H9 (cell line): ENCODE measurements around the gene SBK3. TPM values are rescaled to one million over a fixed set of nuclear protein-coding genes. Genes with fewer than 3 reads are reported as not detected.

Source experiments
- DNase-seq: peaks from one replicate; pipeline ENCODE4 v3.0.0-alpha.2; 2017
- H2AFZ ChIP-seq: one replicate; pipeline ENCODE4 v1.6.1; 2013; ENCODE audit warnings: mild to moderate bottlenecking, low read length, control low read depth, moderate library complexity
- H2AK5ac ChIP-seq: 2 replicates; pipeline ENCODE4 v1.6.1; 2013; ENCODE audit warnings: low read length, control low read depth, mixed read lengths; ENCODE audit not compliant: insufficient read length
- H2BK120ac ChIP-seq: one replicate; pipeline ENCODE4 v1.6.1; 2013; ENCODE audit warnings: low read depth, mild to moderate bottlenecking, low read length, control low read depth, inconsistent platforms; ENCODE audit not compliant: poor library complexity, severe bottlenecking
- H2BK12ac ChIP-seq: 2 replicates; pipeline ENCODE4 v1.6.1; 2013; ENCODE audit warnings: low read length, control low read depth, mixed read lengths, low read depth; ENCODE audit not compliant: insufficient read length
- H2BK15ac ChIP-seq: 2 replicates; pipeline ENCODE4 v1.6.1; 2013; ENCODE audit warnings: low read depth, low read length, control low read depth
- H2BK20ac ChIP-seq: one replicate; pipeline ENCODE4 v1.6.1; 2013; ENCODE audit warnings: low read depth, mild to moderate bottlenecking, low read length, control low read depth, inconsistent platforms; ENCODE audit not compliant: poor library complexity, severe bottlenecking
- H2BK5ac ChIP-seq: 2 replicates; pipeline ENCODE4 v1.6.1; 2013; ENCODE audit warnings: low read length, control low read depth, mixed read lengths; ENCODE audit not compliant: insufficient read length
- H3K14ac ChIP-seq: 2 replicates; pipeline ENCODE4 v1.6.1; 2013; ENCODE audit warnings: low read length, control low read depth; ENCODE audit not compliant: insufficient read depth
- H3K18ac ChIP-seq: 2 replicates; pipeline ENCODE4 v1.6.1; 2013; ENCODE audit warnings: low read depth, mild to moderate bottlenecking, mixed read lengths, low read length, control low read depth; ENCODE audit not compliant: insufficient read length
- H3K23ac ChIP-seq: 2 replicates; pipeline ENCODE4 v1.6.1; 2013; ENCODE audit warnings: low read length, control low read depth, mixed read lengths, low read depth; ENCODE audit not compliant: insufficient read length
- H3K23me2 ChIP-seq: 2 replicates; pipeline ENCODE4 v1.6.1; 2013; ENCODE audit warnings: low read depth, mild to moderate bottlenecking, mixed read lengths, low read length, control low read depth; ENCODE audit not compliant: insufficient read length, poor library complexity, severe bottlenecking
- H3K27ac ChIP-seq: 2 replicates; pipeline ENCODE4 v1.5.1; 2013; ENCODE audit warnings: low read length, control low read depth, mixed read lengths, low read depth; ENCODE audit not compliant: insufficient read length
- H3K27me3 ChIP-seq: 2 replicates; pipeline ENCODE4 v1.6.1; 2013; ENCODE audit warnings: low read length, control low read depth, inconsistent platforms; ENCODE audit not compliant: insufficient read depth
- H3K4ac ChIP-seq: 2 replicates; pipeline ENCODE4 v1.6.1; 2013; ENCODE audit warnings: low read depth, mild to moderate bottlenecking, control low read depth, inconsistent platforms, low read length, moderate library complexity
- H3K4me1 ChIP-seq: 2 replicates; pipeline ENCODE4 v1.6.1; 2013; ENCODE audit warnings: low read length, control low read depth, inconsistent platforms; ENCODE audit not compliant: insufficient read depth
- H3K4me2 ChIP-seq: 2 replicates; pipeline ENCODE4 v1.6.1; 2013; ENCODE audit warnings: low read length, control low read depth, mixed read lengths; ENCODE audit not compliant: insufficient read length, insufficient read depth
- H3K56ac ChIP-seq: 2 replicates; pipeline ENCODE4 v1.6.1; 2013; ENCODE audit warnings: low read depth, mild to moderate bottlenecking, mixed read lengths, low read length, control low read depth; ENCODE audit not compliant: insufficient read length
- H3K79me1 ChIP-seq: 2 replicates; pipeline ENCODE4 v1.6.1; 2013; ENCODE audit warnings: low read depth, mild to moderate bottlenecking, moderate library complexity, low read length, control low read depth, inconsistent platforms; ENCODE audit not compliant: insufficient read depth, poor library complexity, severe bottlenecking
- H3K79me2 ChIP-seq: 2 replicates; pipeline ENCODE4 v1.6.1; 2013; ENCODE audit warnings: low read length, control low read depth, inconsistent platforms; ENCODE audit not compliant: insufficient read depth
- H3K9ac ChIP-seq: 2 replicates; pipeline ENCODE4 v1.6.1; 2013; ENCODE audit warnings: low read length, control low read depth, mixed read lengths; ENCODE audit not compliant: insufficient read length; ENCODE audit errors: extremely low read depth
- H3K9me3 ChIP-seq: one replicate; pipeline ENCODE4 v1.6.1; 2013; ENCODE audit warnings: low read depth, low read length, inconsistent platforms; ENCODE audit not compliant: control insufficient read depth
- H3T11ph ChIP-seq: one replicate; pipeline ENCODE4 v1.6.1; 2013; ENCODE audit warnings: mild to moderate bottlenecking, low read length, control low read depth, inconsistent platforms
- H4K20me1 ChIP-seq: one replicate; pipeline ENCODE4 v1.6.1; 2013; ENCODE audit not compliant: control insufficient read depth, insufficient read length, insufficient read depth
- H4K5ac ChIP-seq: 2 replicates; pipeline ENCODE4 v1.6.1; 2013; ENCODE audit warnings: low read depth, mild to moderate bottlenecking, mixed read lengths, low read length, control low read depth; ENCODE audit not compliant: insufficient read length
- H4K8ac ChIP-seq: replicated peaks from 2 replicates; pipeline ENCODE4 v1.6.1; 2013; ENCODE audit warnings: low read length, control low read depth, mixed read lengths, low read depth; ENCODE audit not compliant: insufficient read length
- H4K91ac ChIP-seq: 2 replicates; pipeline ENCODE4 v1.6.1; 2013; ENCODE audit warnings: low read depth, mild to moderate bottlenecking, moderate library complexity, mixed read lengths, low read length, control low read depth; ENCODE audit not compliant: insufficient read length
- H3K27ac Mint-ChIP-seq, 3 experiments: 2 replicates in 2 of 3; 3 replicates in 1 of 3; pipeline ENCODE4 v1.8.0; 2020 to 2021; ENCODE audit warnings: mixed read lengths in 3 of 3, mild to moderate bottlenecking in 1 of 3, moderate library complexity in 1 of 3
- H3K27me3 Mint-ChIP-seq: 2 replicates; pipeline ENCODE4 v1.8.0; 2021; ENCODE audit warnings: low read depth, mild to moderate bottlenecking, moderate library complexity, mixed read lengths
- H3K36me3 Mint-ChIP-seq, 3 experiments: 2 replicates in 2 of 3; 3 replicates in 1 of 3; pipeline ENCODE4 v1.8.0; 2020 to 2021; ENCODE audit warnings: low read depth in 3 of 3, mixed read lengths in 3 of 3; ENCODE audit not compliant: insufficient read depth in 1 of 3
- H3K4me1 Mint-ChIP-seq, 2 experiments: 2 replicates each; pipeline ENCODE4 v1.8.0; 2020; ENCODE audit warnings: mixed read lengths in 2 of 2
- H3K4me3 Mint-ChIP-seq, 2 experiments: 2 replicates in 1 of 2; 3 replicates in 1 of 2; pipeline ENCODE4 v1.8.0; 2020 to 2021; ENCODE audit warnings: mild to moderate bottlenecking in 2 of 2, mixed read lengths in 2 of 2, moderate library complexity in 1 of 2
- H3K9me3 Mint-ChIP-seq, 2 experiments: 2 replicates in 1 of 2; 3 replicates in 1 of 2; pipeline ENCODE4 v1.8.0; 2020; ENCODE audit warnings: mild to moderate bottlenecking in 2 of 2, mixed read lengths in 2 of 2, moderate library complexity in 1 of 2
- WGBS: extraction: QIAGEN DNeasy Blood & Tissue Kit; methylation state at CpG from one replicate; pipeline ENCODE4 v1.1.7; 2013; ENCODE audit warnings: missing lambda C conversion rate, low lambda C conversion rate, mixed read lengths; ENCODE audit not compliant: insufficient read length; ENCODE audit errors: extremely low coverage; 5-methylcytosine and 5-hydroxymethylcytosine counted together
- total RNA-seq: library from RNA; stranded (reverse); gene quantifications from 2 replicates; pipeline ENCODE4 v1.2.1, GENCODE V29; 2021
- TF ChIP-seq, protein P1 (sequence below): fragments of 200-600 bp; sonication (generic); conservative IDR thresholded peaks from 3 replicates; pipeline ENCODE4 v1.8.0; 2021; ENCODE audit warnings: antibody characterized with exemption, mild to moderate bottlenecking

SBK3 gene
- total RNA-seq, 1 experiment from 2014 or later: 0.70 TPM

DNA sequence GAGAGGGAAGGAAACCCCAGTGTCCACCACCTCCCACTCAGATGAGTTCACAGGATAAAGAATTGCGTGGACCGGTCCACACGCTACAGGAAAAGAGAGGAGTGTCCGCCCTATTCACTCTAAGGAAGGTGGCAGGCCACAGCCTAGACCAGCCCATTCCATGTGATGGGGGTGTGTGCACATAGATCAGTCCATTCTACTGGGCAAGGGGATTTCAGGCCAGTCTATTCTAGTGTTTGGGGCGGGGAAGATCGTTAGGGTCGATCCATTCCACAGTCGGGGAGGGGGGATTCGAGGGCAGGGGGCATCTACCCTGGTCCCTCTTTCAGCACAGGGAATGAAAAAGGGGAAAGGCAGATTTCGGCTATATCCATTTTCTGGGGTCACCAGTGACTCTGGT is 46.2 kb upstream of the SBK3 start:
- Histone ChIP-seq H3K23ac (no peak overlapping the region), H2AFZ (no peak overlapping the region), H3K23me2 (peaks cover 4% of the 10 kb centered on the region), H2BK5ac (no peak overlapping the region), H3K9ac (no peak overlapping the region), H3K4ac (no peak overlapping the region), H3T11ph (no peak overlapping the region), H2BK20ac (no peak overlapping the region), H3K79me2 (no peaks in the 10 kb centered on the region), H4K91ac (no peak overlapping the region), H3K9me3 (no peaks in the 10 kb centered on the region), H2BK15ac (no peak overlapping the region), H3K27me3 (no peaks in the 10 kb centered on the region), H2BK12ac (no peak overlapping the region), H3K18ac (peak overlapping the region; percentile 15), H3K4me1 (no peaks in the 10 kb centered on the region; the same call in 1 of the 2 replicates), H3K79me1 (no peaks in the 10 kb centered on the region), H3K27ac (no peak overlapping the region), H3K56ac (no peak overlapping the region), H4K5ac (no peak overlapping the region), H4K8ac (no peak overlapping the region), H3K4me2 (no peak overlapping the region), H3K14ac (no peak overlapping the region), H2AK5ac (no peak overlapping the region), H4K20me1 (peaks cover 2% of the 10 kb centered on the region), H2BK120ac (no peak overlapping the region)
- Mint-ChIP-seq H3K9me3 (no peaks in the 10 kb centered on the region; a peak in 1 of 5 replicates), H3K27me3 (no peaks in the 10 kb centered on the region; the same call in 1 of the 2 replicates), H3K4me3 (no peak overlapping the region; a peak in 1 of 5 replicates), H3K36me3 (peaks cover 20 to 26% (median 21%) of the 10 kb centered on the region in 3 experiments; a peak in 6 of 7 replicates), H3K27ac (peak overlapping the region in 1 of 3 experiments; percentile 41; a peak in 2 of 7 replicates), H3K4me1 (peaks cover 20 to 37% of the 10 kb centered on the region in 2 experiments)
- WGBS: no CpG with 5 or more reads among the region's 10 CpGs
- TF ChIP-seq, protein P1, sequence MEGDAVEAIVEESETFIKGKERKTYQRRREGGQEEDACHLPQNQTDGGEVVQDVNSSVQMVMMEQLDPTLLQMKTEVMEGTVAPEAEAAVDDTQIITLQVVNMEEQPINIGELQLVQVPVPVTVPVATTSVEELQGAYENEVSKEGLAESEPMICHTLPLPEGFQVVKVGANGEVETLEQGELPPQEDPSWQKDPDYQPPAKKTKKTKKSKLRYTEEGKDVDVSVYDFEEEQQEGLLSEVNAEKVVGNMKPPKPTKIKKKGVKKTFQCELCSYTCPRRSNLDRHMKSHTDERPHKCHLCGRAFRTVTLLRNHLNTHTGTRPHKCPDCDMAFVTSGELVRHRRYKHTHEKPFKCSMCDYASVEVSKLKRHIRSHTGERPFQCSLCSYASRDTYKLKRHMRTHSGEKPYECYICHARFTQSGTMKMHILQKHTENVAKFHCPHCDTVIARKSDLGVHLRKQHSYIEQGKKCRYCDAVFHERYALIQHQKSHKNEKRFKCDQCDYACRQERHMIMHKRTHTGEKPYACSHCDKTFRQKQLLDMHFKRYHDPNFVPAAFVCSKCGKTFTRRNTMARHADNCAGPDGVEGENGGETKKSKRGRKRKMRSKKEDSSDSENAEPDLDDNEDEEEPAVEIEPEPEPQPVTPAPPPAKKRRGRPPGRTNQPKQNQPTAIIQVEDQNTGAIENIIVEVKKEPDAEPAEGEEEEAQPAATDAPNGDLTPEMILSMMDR: no peak
- peak; percentile 62 for DNase-seq
